IPS-15b (cell line): Measurements from ENCODE around the gene ENPP7.
"Not testable (repeated sequence)": the region's sequence is repeated elsewhere in the genome, so short reads cannot be mapped to it uniquely, and the experiment has no call there.

Source experiments
- H3K27me3 ChIP-seq: one replicate; pipeline ENCODE4 v1.6.1; 2013; ENCODE audit warnings: low read length; ENCODE audit not compliant: control insufficient read depth, insufficient read depth
- H3K36me3 ChIP-seq: one replicate; pipeline ENCODE4 v1.6.1; 2013; ENCODE audit warnings: low read length; ENCODE audit not compliant: control insufficient read depth, insufficient read depth
- H3K4me1 ChIP-seq: one replicate; pipeline ENCODE4 v1.6.1; 2013; ENCODE audit warnings: mild to moderate bottlenecking, low read length; ENCODE audit not compliant: control insufficient read depth, insufficient read depth
- H3K4me3 ChIP-seq: one replicate; pipeline ENCODE4 v1.5.1; 2013; ENCODE audit warnings: low read depth, low read length
- H3K9ac ChIP-seq: one replicate; pipeline ENCODE4 v1.6.1; 2013; ENCODE audit warnings: low read depth, mild to moderate bottlenecking, low read length
- H3K9me3 ChIP-seq: one replicate; pipeline ENCODE4 v1.6.1; 2013; ENCODE audit warnings: mild to moderate bottlenecking, low read length; ENCODE audit not compliant: control insufficient read depth, insufficient read depth

Gene ENPP7

GRCh38 chr17:79761894-79762589, 31.3 kb downstream of the ENPP7 start:
- Histone ChIP-seq H3K27me3 (no peaks in the 10 kb centered on the region), H3K9ac (no peak overlapping the region), H3K9me3 (no peaks in the 10 kb centered on the region), H3K36me3 (no peaks in the 10 kb centered on the region), H3K4me1 (no peaks in the 10 kb centered on the region), H3K4me3 (no peak overlapping the region)

- Histone ChIP-seq H3K36me3 (peaks cover 2% of the 10 kb centered on the region), H3K9ac (no peak overlapping the region), H3K4me1 (no peaks in the 10 kb centered on the region), H3K4me3 (no peak overlapping the region), H3K9me3 (no peaks in the 10 kb centered on the region), H3K27me3 (no peaks in the 10 kb centered on the region)
Measured at GRCh38 chr17:79765708-79766107, 35.0 kb downstream of the ENPP7 start.

GRCh38 chr17:79769570-79770506, 39.1 kb downstream of the ENPP7 start:
- H3K9ac ChIP-seq = no peak overlapping the region

DNA sequence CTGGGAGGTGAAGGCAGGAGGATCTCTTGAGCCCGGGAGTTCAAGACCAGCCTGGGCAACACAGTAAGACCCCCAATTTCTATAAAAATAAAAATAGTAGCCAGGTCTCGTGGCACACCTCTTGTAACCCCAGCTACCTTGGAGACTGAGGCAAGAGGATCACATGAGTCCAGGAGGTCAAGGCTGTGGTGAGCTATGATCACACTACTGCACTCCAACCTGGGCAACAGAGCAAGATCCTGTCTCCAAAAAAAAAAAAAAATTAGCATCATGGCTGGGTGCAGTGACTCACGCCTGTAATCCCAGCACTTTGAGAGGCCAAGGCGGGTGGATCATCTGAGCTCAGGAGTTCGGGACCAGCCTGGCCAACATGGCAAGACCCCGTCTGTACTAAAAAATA, 40.5 kb downstream of the ENPP7 start:
- Histone ChIP-seq H3K36me3 (peaks cover 2% of the 10 kb centered on the region), H3K9ac (no peak overlapping the region), H3K4me1 (no peaks in the 10 kb centered on the region), H3K27me3 (peaks cover 13% of the 10 kb centered on the region), H3K9me3 (no peaks in the 10 kb centered on the region), H3K4me3 (no peak overlapping the region)

More at GRCh38 chr17:79769570-79770506, 39.1 kb downstream of the ENPP7 start:
- no peak overlapping the region for H3K4me3 ChIP-seq
- peaks cover under 1% of the 10 kb centered on the region for H3K27me3 ChIP-seq
- no peaks in the 10 kb centered on the region for H3K9me3 ChIP-seq
- no peaks in the 10 kb centered on the region for H3K4me1 ChIP-seq
- peaks cover 2% of the 10 kb centered on the region for H3K36me3 ChIP-seq

GRCh38 chr17:79772726-79773125, 42.0 kb downstream of the ENPP7 start:
- not testable (repeated sequence) for H3K4me1 ChIP-seq, H3K9ac ChIP-seq
- H3K27me3 ChIP-seq = peaks cover 18% of the 10 kb centered on the region

GRCh38 chr17:79774561-79774975, 43.8 kb downstream of the ENPP7 start:
- Histone ChIP-seq H3K9me3 (no peaks in the 10 kb centered on the region), H3K9ac (no peak overlapping the region), H3K36me3 (no peaks in the 10 kb centered on the region), H3K27me3 (peaks cover 18% of the 10 kb centered on the region), H3K4me3 (no peak overlapping the region), H3K4me1 (peaks cover 6% of the 10 kb centered on the region)

More at GRCh38 chr17:79772726-79773125, 42.0 kb downstream of the ENPP7 start:
- H3K9me3 ChIP-seq, H3K4me3 ChIP-seq, H3K36me3 ChIP-seq: not testable (repeated sequence)

GRCh38 chr17:79775632-79776031, 44.9 kb downstream of the ENPP7 start:
- H3K9ac ChIP-seq = no peak overlapping the region
- H3K36me3 ChIP-seq = peaks cover 7% of the 10 kb centered on the region
- peaks cover 18% of the 10 kb centered on the region for H3K27me3 ChIP-seq
- peaks cover 8% of the 10 kb centered on the region for H3K4me1 ChIP-seq
- no peaks in the 10 kb centered on the region for H3K9me3 ChIP-seq
- no peak overlapping the region for H3K4me3 ChIP-seq

DNA sequence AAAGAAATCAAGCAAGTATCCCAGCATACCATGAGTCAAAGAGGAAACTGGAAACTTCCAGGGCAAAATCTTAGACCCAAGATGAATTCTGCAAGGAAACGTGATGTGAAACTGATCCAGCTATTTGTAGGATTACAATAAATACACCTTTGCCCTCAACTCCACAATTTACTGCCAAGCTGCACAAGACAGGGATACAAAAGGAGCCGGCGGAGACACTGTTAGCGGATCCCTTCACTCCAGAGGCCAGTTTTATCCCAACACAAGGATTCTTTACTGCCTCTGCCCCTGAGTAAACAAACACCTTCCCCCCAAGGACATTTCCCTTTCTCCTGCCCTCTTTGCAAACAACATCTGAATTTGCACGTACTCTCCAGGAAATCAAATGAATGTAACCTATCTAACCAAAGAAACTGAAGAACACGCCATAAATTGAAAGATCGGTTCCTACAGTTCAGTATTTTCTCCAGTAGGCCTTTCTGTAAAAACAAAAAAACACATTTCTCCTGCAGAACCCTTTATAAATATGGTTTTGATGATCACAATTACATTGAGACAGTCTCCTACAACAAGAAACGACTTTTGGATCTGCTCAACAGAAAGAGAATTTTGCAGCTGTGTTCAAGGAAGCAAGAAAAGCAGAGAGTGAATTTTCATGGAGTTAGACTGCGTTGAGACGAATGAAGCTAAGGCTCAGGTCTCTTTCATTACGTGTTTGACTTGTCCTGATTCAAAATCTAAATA, 45.8 kb downstream of the ENPP7 start:
- Histone ChIP-seq H3K36me3 (peaks cover 8% of the 10 kb centered on the region), H3K27me3 (peaks cover 18% of the 10 kb centered on the region), H3K4me3 (peak overlapping the region; percentile 58), H3K4me1 (peaks cover 8% of the 10 kb centered on the region), H3K9ac (no peak overlapping the region), H3K9me3 (no peaks in the 10 kb centered on the region)

DNA sequence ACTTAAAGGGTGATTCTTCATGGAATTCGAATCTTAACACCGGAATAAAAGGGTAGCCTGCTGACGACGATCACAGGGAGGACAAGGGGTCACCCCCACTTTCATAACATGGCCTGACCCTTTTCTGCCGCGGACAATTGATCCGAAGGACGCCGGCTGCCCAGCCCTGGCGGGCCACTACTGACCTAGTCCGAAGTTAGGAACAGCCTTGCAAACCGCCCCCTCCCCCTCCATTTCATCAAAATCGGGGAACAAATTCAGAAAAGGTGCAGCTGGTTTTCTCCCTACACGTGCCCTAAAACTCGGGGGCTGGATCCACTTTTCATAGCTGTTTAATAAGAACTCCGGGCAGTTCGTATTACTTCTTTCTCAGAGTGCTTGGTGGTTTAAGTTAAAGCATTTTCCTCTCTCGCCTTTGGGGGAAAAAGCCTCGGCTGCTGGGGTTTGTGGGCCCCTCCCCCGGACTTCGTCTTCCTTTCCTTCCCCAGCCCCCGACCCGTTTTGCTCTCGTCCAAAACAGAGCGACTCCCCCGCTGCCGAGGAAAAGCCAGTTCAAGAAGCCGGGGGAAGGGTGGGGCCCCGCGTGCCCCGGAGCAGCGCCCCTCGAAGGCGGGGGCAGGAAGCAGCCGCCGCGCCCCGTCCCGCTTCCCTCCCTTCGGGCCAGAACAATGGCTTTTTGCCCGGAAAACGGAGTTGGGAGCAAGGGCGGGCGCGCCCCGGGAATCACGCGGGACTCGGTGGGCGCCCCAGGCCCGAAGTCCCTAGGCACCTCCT, 46.6 kb downstream of the ENPP7 start:
- Histone ChIP-seq H3K4me1 (peaks cover 8% of the 10 kb centered on the region), H3K27me3 (peaks cover 18% of the 10 kb centered on the region), H3K4me3 (peak overlapping the region; percentile 58), H3K9me3 (no peaks in the 10 kb centered on the region), H3K36me3 (peaks cover 16% of the 10 kb centered on the region), H3K9ac (peak overlapping the region; percentile 37)

DNA sequence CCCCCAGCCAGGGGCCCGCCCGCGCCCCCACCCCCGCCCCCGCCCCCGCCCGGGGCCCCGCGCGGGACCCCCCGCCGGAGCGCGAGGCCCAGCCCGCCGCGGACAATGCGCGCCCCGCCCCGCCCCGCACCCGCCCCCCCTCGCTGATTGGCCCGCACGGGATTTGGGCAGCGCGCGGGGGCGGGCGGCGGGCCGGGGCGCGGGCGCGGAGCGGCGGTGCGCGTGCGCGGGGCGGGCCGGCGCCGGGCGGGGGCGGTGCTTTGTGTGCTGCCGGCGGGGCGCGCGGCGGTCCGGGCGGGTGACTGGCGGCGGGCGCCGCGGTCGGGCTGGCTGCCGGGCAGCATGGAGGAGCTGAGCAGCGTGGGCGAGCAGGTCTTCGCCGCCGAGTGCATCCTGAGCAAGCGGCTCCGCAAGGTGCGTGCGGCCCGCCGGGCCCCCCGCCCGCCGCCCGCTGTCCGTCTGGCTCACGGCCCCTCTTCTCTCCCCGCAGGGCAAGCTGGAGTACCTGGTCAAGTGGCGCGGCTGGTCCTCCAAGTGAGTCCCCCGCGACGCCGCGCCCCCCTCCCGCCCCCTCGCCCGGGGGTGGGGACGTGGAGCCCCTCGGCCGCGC, 47.3 kb downstream of the ENPP7 start, which contains the start of gene CBX2:
Gene CBX2 (plus strand): TSS at position 255 of the 610 bp plus-strand sequence. CDS start 88 bp downstream, at position 343.
- Histone ChIP-seq H3K36me3 (peaks cover 21% of the 10 kb centered on the region), H3K4me3 (peak within 1 kb of the TSS; percentile 72), H3K27me3 (peaks cover 18% of the 10 kb centered on the region), H3K4me1 (peaks cover 8% of the 10 kb centered on the region), H3K9ac (peak within 1 kb of the TSS; percentile 37), H3K9me3 (no peaks in the 10 kb centered on the region)
